B cell (primary cell): ENCODE results near the gene PTGFRN.

Source experiments
- CTCF ChIP-seq: fragments of 200-600 bp; IDR thresholded peaks from one replicate; pipeline ENCODE4 v1.8.0; 2022; ENCODE audit warnings: antibody characterized with exemption, mild to moderate bottlenecking
- EZH2 ChIP-seq: IDR thresholded peaks from 2 replicates; pipeline ENCODE4 v1.6.1; 2012; ENCODE audit warnings: borderline replicate concordance, low read depth, mild to moderate bottlenecking, moderate library complexity, low read length; ENCODE audit not compliant: insufficient read depth, poor library complexity, severe bottlenecking

GRCh38 chr1:116938216-116938615, 28.5 kb downstream of the PTGFRN start:
- TF ChIP-seq CTCF (no peak), EZH2 (no peak)
